SH-SY5Y (cell line): ENCODE data around the gene RHOC.

Source experiments
- GATA2 ChIP-seq: IDR thresholded peaks from 2 replicates; pipeline ENCODE4 v1.6.1; 2011; ENCODE audit warnings: mild to moderate bottlenecking, low read depth, low read length
- GATA3 ChIP-seq: IDR thresholded peaks from 2 replicates; pipeline ENCODE4 v1.6.1; 2011; ENCODE audit warnings: low read depth, mild to moderate bottlenecking, low read length, moderate library complexity

The RHOC gene

GRCh38 chr1:112698366-112699310 is 8.3 kb downstream of the RHOC start:
- no peak for TF ChIP-seq GATA2
- TF ChIP-seq GATA3: no peak

- no peak for TF ChIP-seq GATA2
- TF ChIP-seq GATA3: no peak
These were observed 9.1 kb downstream of the RHOC start for GRCh38 chr1:112697781-112698201.

- TF ChIP-seq GATA2: no peak
- TF ChIP-seq GATA3: no peak
These were observed 10.2 kb downstream of the RHOC start for GRCh38 chr1:112696578-112697314.

GRCh38 chr1:112695276-112695675 is 11.7 kb downstream of the RHOC start:
- no peak for TF ChIP-seq GATA2
- no peak for TF ChIP-seq GATA3

GRCh38 chr1:112694363-112694929 is 12.5 kb downstream of the RHOC start:
- TF ChIP-seq GATA3 (no peak), GATA2 (no peak)

GRCh38 chr1:112693821-112694220 is 13.1 kb downstream of the RHOC start:
- TF ChIP-seq GATA3 (no peak), GATA2 (no peak)

- no peak for TF ChIP-seq GATA2
- TF ChIP-seq GATA3: no peak
These were observed 14.2 kb downstream of the RHOC start for GRCh38 chr1:112692681-112693080.

- TF ChIP-seq GATA3 (no peak), GATA2 (no peak)
These were observed 17.1 kb downstream of the RHOC start for GRCh38 chr1:112689842-112690237.

GRCh38 chr1:112689196-112689841 is 17.6 kb downstream of the RHOC start:
- TF ChIP-seq GATA3: no peak
- TF ChIP-seq GATA2: no peak

GRCh38 chr1:112688781-112689193 is 18.1 kb downstream of the RHOC start:
- TF ChIP-seq GATA3: no peak
- TF ChIP-seq GATA2: no peak

- TF ChIP-seq GATA3 (no peak), GATA2 (no peak)
These were observed 19.0 kb downstream of the RHOC start for GRCh38 chr1:112687785-112688496.

- TF ChIP-seq GATA3 (no peak), GATA2 (no peak)
These were observed 19.6 kb downstream of the RHOC start for GRCh38 chr1:112687361-112687760.

GRCh38 chr1:112686835-112687234 is 20.1 kb downstream of the RHOC start:
- no peak for TF ChIP-seq GATA3
- no peak for TF ChIP-seq GATA2
